K562 (cell line): Measurements from ENCODE around the gene DNASE1L1. TPM values are rescaled to one million over a fixed set of nuclear protein-coding genes. Genes with fewer than 3 reads are reported as not detected.

Source experiments
- CHD1 ChIP-seq: fragments of 200-600 bp; sonication (generic); IDR thresholded peaks from one replicate; pipeline ENCODE4 v1.6.1; 2012; ENCODE audit warnings: mild to moderate bottlenecking, moderate library complexity, low read length, inconsistent platforms
- CREB1 ChIP-seq, 2 experiments: sonication (generic) in 1 of 2; formaldehyde crosslinking in 1 of 2; IDR thresholded peaks; 2 replicates each; pipeline versions ENCODE4 v1.6.1 to v1.8.0; 2012 to 2022; ENCODE audit warnings: inconsistent platforms in 1 of 2, mild to moderate bottlenecking in 1 of 2, missing genetic modification reagents in 1 of 2, moderate library complexity in 1 of 2
- GABPB1 ChIP-seq: sonication (generic); formaldehyde crosslinking; IDR thresholded peaks from 2 replicates; pipeline ENCODE4 v1.8.0; 2022; ENCODE audit warnings: mild to moderate bottlenecking, missing genetic modification reagents
- HNRNPUL1 ChIP-seq: fragments of 200-400 bp; formaldehyde crosslinking; IDR thresholded peaks from 2 replicates; pipeline ENCODE4 v1.6.1; 2017; ENCODE audit warnings: low read length
- MAFF ChIP-seq: IDR thresholded peaks from 2 replicates; pipeline ENCODE4 v1.6.1; 2012; ENCODE audit warnings: low read length, improper control_type of control experiment
- MXI1 ChIP-seq: IDR thresholded peaks from 2 replicates; pipeline ENCODE4 v1.6.1; 2011; ENCODE audit warnings: low read depth, mild to moderate bottlenecking, improper control_type of control experiment, low read length
- NEUROD1 ChIP-seq: fragments of 150-350 bp; IDR thresholded peaks from 2 replicates; pipeline ENCODE4 v1.6.1; 2014; ENCODE audit warnings: borderline replicate concordance, low read length, low read depth; ENCODE audit not compliant: partially characterized antibody
- PHF21A ChIP-seq: fragments of 450-650 bp; IDR thresholded peaks from 2 replicates; pipeline ENCODE4 v1.6.1; 2017; ENCODE audit warnings: low read depth, borderline replicate concordance
- POLR2AphosphoS5 ChIP-seq: IDR thresholded peaks from 2 replicates; pipeline ENCODE4 v1.6.1; 2011; ENCODE audit warnings: mild to moderate bottlenecking, low read depth, low read length, moderate library complexity; ENCODE audit not compliant: control insufficient read depth, insufficient read depth
- PPARD ChIP-seq: fragments of 250-450 bp; sonication (Bioruptor Pico); IDR thresholded peaks from 2 replicates; pipeline ENCODE4 v1.8.0; 2022; ENCODE audit warnings: inconsistent platforms, mild to moderate bottlenecking, moderate library complexity
- RUNX1 ChIP-seq: sonication (generic); IDR thresholded peaks from 2 replicates; pipeline ENCODE4 v1.6.1; 2016; ENCODE audit warnings: antibody characterized with exemption, low read depth
- SMAD1 ChIP-seq: fragments of 150-350 bp; IDR thresholded peaks from 2 replicates; pipeline ENCODE4 v1.6.1; 2014; ENCODE audit warnings: low read length, low read depth; ENCODE audit not compliant: partially characterized antibody
- TAF1 ChIP-seq: IDR thresholded peaks from 2 replicates; pipeline ENCODE4 v1.6.1; 2011; ENCODE audit warnings: mild to moderate bottlenecking, low read length, moderate library complexity; ENCODE audit not compliant: insufficient read depth, control insufficient read depth, severe bottlenecking; ENCODE audit errors: extremely low read depth
- YY1 ChIP-seq, 3 experiments: IDR thresholded peaks; 2 replicates each; pipeline ENCODE4 v1.6.1; 2011; ENCODE audit warnings: low read length in 2 of 3, mild to moderate bottlenecking in 2 of 3, moderate library complexity in 2 of 3, borderline replicate concordance in 1 of 3, control low read depth in 1 of 3, low read depth in 1 of 3; ENCODE audit not compliant: insufficient read depth in 3 of 3, insufficient replicate concordance in 2 of 3, control insufficient read depth in 1 of 3, insufficient read length in 1 of 3; ENCODE audit errors: extremely low read depth in 1 of 3
- ZBTB7A ChIP-seq: IDR thresholded peaks from 2 replicates; pipeline ENCODE4 v1.6.1; 2011; ENCODE audit warnings: low read depth, mild to moderate bottlenecking, low read length, moderate library complexity, borderline replicate concordance; ENCODE audit not compliant: control insufficient read depth
- ZNF57 ChIP-seq: fragments of 450-650 bp; formaldehyde crosslinking; IDR thresholded peaks from 2 replicates; pipeline ENCODE4 v1.4.0; 2020; ENCODE audit warnings: mild to moderate bottlenecking, moderate library complexity
- polyA plus RNA-seq, 8 experiments: library from polyadenylated mRNA; depleted of rRNA in 4 of 8; stranded (reverse) in 5 of 8; unstranded in 3 of 8; fragments of >200 nt; fragmentation: Nextera tagmentation in 2 of 8; fragmentation: Illumina TruSeq in 1 of 8; extraction: Ambion mirVana in 2 of 8; extraction: Trizol in 1 of 8; gene quantifications; 2 replicates each; pipeline versions ENCODE4 v1.2.1 to v1.2.3, GENCODE V29; 2011 to 2014; ENCODE audit warnings: inconsistent platforms in 1 of 8, missing spikeins in 1 of 8
- total RNA-seq, 7 experiments: library from RNA; depleted of rRNA in 6 of 7; stranded (reverse); fragments of >200 nt in 6 of 7; fragmentation: Illumina TruSeq in 2 of 7; extraction: Trizol in 2 of 7; gene quantifications; 2 replicates each; pipeline versions ENCODE4 v1.2.1 to v1.2.3, GENCODE V29; 2011 to 2021; ENCODE audit warnings: low replicate concordance in 1 of 7
- TF ChIP-seq, protein P1 (sequence below): fragments of 450-650 bp; formaldehyde crosslinking; conservative IDR thresholded peaks from 2 replicates; pipeline ENCODE4 v1.4.0; 2022; ENCODE audit warnings: mild to moderate bottlenecking, missing genetic modification characterization
- TF ChIP-seq, protein P2 (sequence below): fragments of 450-650 bp; formaldehyde crosslinking; IDR thresholded peaks from 2 replicates; pipeline ENCODE4 v1.4.0; 2020; ENCODE audit warnings: mild to moderate bottlenecking, moderate library complexity
- TF ChIP-seq, protein P3 (sequence below): fragments of 450-650 bp; formaldehyde crosslinking; IDR thresholded peaks from 2 replicates; pipeline ENCODE4 v1.4.0; 2020; ENCODE audit warnings: mild to moderate bottlenecking, moderate library complexity

DNASE1L1 gene
- total and polyA plus RNA-seq, 9 of the 15 experiments (the other 6 are each of a cell fraction or from before 2014, with no cell fraction given) = 0.73 to 12.6 (median 7.9) TPM

DNA sequence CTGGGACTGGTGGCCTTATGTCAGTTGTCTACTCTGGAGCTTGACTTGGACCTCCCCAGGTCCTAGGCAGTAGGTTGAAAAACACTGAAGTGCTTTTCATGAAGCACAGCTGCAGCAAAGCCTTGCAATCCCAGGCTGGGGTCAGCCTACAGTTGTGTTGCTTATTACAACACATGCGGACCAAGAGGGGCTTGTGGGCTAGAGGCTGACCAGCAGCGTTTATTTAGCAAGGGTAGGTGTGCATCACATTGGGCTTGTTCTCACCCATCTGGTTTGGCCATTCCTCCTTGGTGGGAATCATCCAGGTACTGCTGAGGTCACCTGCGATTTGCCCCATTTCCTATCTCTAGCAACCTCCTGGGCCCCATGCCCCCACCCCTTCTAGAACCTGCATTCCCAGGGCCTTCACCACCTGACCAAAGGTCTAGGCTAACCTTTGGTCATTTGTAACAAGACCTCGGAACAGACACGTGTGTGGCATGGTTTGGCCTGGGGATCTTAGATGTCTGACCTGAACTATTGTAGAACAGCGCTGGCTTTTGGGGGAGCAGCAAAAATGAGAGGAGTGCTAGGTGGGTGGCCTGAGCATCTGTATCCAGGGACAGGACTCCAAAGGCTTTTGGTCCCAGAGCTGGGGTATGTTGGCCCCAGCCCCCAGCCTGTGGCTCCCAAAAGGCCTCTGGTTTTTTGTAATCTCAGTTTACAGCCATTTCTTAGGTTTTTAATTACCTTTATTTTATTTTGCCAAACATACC is 7.8 kb downstream of the DNASE1L1 start (continued):
- peak in 1 of 3 experiments; percentile 13 for TF ChIP-seq YY1 (IDR thresholded peaks at IDR 0.05; ENCODE audit: borderline replicate concordance in 1 of 3, control insufficient read depth in 1 of 3, extremely low read depth in 1 of 3, insufficient read depth in 3 of 3, insufficient read length in 1 of 3, insufficient replicate concordance in 2 of 3, low read depth in 1 of 3, low read length in 2 of 3)
- no peak for TF ChIP-seq PPARD (CRISPR knock-in tag)
- TF ChIP-seq GABPB1 (CRISPR knock-in tag) = peak; percentile 60; the same call in 1 of the 2 replicates
- TF ChIP-seq, protein P1, sequence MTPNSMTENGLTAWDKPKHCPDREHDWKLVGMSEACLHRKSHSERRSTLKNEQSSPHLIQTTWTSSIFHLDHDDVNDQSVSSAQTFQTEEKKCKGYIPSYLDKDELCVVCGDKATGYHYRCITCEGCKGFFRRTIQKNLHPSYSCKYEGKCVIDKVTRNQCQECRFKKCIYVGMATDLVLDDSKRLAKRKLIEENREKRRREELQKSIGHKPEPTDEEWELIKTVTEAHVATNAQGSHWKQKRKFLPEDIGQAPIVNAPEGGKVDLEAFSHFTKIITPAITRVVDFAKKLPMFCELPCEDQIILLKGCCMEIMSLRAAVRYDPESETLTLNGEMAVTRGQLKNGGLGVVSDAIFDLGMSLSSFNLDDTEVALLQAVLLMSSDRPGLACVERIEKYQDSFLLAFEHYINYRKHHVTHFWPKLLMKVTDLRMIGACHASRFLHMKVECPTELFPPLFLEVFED (CRISPR knock-in tag) = peak; percentile 94
- peak; percentile 74 for TF ChIP-seq HNRNPUL1
- no peak for TF ChIP-seq CHD1
- TF ChIP-seq MXI1 = peak; percentile 10; the same call in 1 of the 2 replicates
- TF ChIP-seq ZNF57 (CRISPR knock-in tag) = 0 out of 2 replicates have a peak, but pooled peaks have one; percentile 43
- peak; percentile 52; the same call in 1 of the 2 replicates for TF ChIP-seq PHF21A
- peak; percentile 65; the same call in 1 of the 2 replicates for TF ChIP-seq RUNX1
- TF ChIP-seq MAFF = peak; percentile 10; the same call in 1 of the 2 replicates
- TF ChIP-seq CREB1 (IDR thresholded peaks at IDR 0.05) = peak; percentile 44
- TF ChIP-seq CREB1 (CRISPR knock-in tag; IDR thresholded peaks at IDR 0.05) = no peak
- TF ChIP-seq, protein P2, sequence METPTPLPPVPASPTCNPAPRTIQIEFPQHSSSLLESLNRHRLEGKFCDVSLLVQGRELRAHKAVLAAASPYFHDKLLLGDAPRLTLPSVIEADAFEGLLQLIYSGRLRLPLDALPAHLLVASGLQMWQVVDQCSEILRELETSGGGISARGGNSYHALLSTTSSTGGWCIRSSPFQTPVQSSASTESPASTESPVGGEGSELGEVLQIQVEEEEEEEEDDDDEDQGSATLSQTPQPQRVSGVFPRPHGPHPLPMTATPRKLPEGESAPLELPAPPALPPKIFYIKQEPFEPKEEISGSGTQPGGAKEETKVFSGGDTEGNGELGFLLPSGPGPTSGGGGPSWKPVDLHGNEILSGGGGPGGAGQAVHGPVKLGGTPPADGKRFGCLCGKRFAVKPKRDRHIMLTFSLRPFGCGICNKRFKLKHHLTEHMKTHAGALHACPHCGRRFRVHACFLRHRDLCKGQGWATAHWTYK = peak; percentile 40; the same call in 1 of the 2 replicates
- peak; percentile 57; the same call in 1 of the 2 replicates for TF ChIP-seq ZBTB7A
- TF ChIP-seq POLR2AphosphoS5 = peak; percentile 93
- TF ChIP-seq, protein P3, sequence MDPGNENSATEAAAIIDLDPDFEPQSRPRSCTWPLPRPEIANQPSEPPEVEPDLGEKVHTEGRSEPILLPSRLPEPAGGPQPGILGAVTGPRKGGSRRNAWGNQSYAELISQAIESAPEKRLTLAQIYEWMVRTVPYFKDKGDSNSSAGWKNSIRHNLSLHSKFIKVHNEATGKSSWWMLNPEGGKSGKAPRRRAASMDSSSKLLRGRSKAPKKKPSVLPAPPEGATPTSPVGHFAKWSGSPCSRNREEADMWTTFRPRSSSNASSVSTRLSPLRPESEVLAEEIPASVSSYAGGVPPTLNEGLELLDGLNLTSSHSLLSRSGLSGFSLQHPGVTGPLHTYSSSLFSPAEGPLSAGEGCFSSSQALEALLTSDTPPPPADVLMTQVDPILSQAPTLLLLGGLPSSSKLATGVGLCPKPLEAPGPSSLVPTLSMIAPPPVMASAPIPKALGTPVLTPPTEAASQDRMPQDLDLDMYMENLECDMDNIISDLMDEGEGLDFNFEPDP (CRISPR knock-in tag) = peak; percentile 88; the same call in 1 of the 2 replicates
- peak; percentile 54 for TF ChIP-seq TAF1
- TF ChIP-seq SMAD1 = peak; percentile 49
- peak; percentile 36 for TF ChIP-seq NEUROD1
